HEK293T (cell line): ENCODE results near the gene GDI1.

Experiments used
- CTBP1 ChIP-seq: fragments of 450-650 bp; IDR thresholded peaks from 2 replicates; pipeline ENCODE4 v1.6.1; 2016; ENCODE audit warnings: borderline replicate concordance
- ELF4 ChIP-seq: fragments of 450-650 bp; IDR thresholded peaks from 2 replicates; pipeline ENCODE4 v1.6.1; 2017; ENCODE audit warnings: antibody characterized with exemption
- FOXA1 ChIP-seq: fragments of 450-650 bp; IDR thresholded peaks from 2 replicates; pipeline ENCODE4 v1.6.1; 2016; ENCODE audit warnings: mild to moderate bottlenecking
- FOXM1 ChIP-seq: fragments of 450-650 bp; IDR thresholded peaks from 2 replicates; pipeline ENCODE4 v1.6.1; 2017; ENCODE audit warnings: mild to moderate bottlenecking, borderline replicate concordance
- HDGF ChIP-seq: fragments of 450-650 bp; IDR thresholded peaks from 2 replicates; pipeline ENCODE4 v1.6.1; 2017; ENCODE audit warnings: antibody characterized with exemption, borderline replicate concordance
- LEF1 ChIP-seq: fragments of 450-650 bp; IDR thresholded peaks from 2 replicates; pipeline ENCODE4 v1.6.1; 2017; ENCODE audit warnings: mild to moderate bottlenecking, borderline replicate concordance
- NFRKB ChIP-seq: fragments of 450-650 bp; IDR thresholded peaks from 2 replicates; pipeline ENCODE4 v1.6.1; 2016; ENCODE audit warnings: mild to moderate bottlenecking, moderate library complexity
- SP1 ChIP-seq: fragments of 450-650 bp; IDR thresholded peaks from 2 replicates; pipeline ENCODE4 v1.6.1; 2017
- SUZ12 ChIP-seq: fragments of 450-650 bp; IDR thresholded peaks from 2 replicates; pipeline ENCODE4 v1.6.1; 2016; ENCODE audit warnings: mild to moderate bottlenecking
- TARDBP ChIP-seq: fragments of 450-650 bp; IDR thresholded peaks from 2 replicates; pipeline ENCODE4 v1.6.1; 2016
- ZNF384 ChIP-seq: fragments of 450-650 bp; IDR thresholded peaks from 2 replicates; pipeline ENCODE4 v1.6.1; 2016

DNA sequence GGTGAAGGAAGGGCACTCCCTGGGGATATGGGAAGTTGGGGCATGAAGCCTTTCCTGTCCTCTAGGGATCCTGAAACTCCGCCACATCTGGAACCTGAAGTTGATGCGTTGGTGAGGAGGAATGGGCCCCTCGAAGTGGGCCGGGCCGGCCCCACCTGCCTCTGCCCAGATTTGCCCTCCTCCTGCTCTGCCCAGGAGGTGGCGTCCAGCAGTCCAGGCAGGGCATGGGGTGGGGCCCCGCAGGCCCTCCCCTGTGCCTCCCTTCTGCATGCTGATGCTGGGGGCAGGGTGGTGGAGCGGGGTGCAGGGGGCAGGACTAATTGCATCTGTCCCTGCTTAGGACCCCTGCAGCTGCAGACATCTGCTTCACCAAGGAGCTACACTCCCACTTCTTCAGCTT is 23.8 kb upstream of the GDI1 start:
- TF ChIP-seq FOXA1 (no peak), FOXM1 (no peak), SUZ12 (no peak), SP1 (no peak), TARDBP (no peak), CTBP1 (no peak), HDGF (no peak), ZNF384 (no peak), LEF1 (no peak), ELF4 (no peak), NFRKB (no peak)
